ENCODE measurements around the gene BEX4. TPM values are rescaled to one million over a fixed set of nuclear protein-coding genes. Genes with fewer than 3 reads are reported as not detected.

The BEX4 gene
- total and polyA plus RNA-seq, 4 donors: 30.0 to 66.6 (median 42.0) TPM

DNA sequence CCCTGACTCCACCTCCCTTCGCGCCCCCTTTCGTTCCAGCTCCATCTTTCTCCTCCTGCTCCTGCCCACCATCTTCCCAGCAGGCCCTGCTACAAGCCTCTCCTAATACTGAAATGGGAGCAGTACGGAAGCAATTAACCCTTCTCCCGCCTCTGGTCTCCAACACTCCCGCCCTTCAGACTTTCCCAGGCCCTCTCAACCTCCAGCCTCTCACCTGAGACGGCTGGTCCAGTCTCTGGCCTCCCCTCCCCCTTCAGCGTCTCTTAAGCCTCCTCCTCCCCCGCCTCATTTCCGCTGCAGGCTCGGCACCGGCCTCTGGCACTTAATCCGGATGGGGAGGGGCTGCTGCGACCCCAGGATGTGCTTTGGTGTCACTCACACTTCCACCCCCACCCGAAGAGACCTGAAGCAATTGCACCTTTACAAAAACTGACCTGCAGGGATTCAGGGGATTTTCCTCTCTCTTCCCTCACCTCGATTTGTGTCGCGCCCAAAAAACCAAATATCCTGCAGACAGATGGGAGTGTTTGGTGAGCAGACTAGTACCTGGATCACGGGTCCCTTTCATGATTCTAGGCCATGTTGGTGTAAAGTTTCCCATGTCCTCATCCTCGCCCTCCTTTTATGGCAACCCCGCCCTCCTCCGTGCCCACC, 39.4 kb downstream of the BEX4 start:
- Histone ChIP-seq H3K36me3 (ENCODE audit: control insufficient read depth in 4 of 4, insufficient read depth in 4 of 4, low read length in 4 of 4) (peaks cover 0 to 2% (median 0%) of the 10 kb centered on the region in 4 donors), H3K9ac (ENCODE audit: insufficient read depth in 1 of 2, low read length in 2 of 2) (peak overlapping the region; percentile 71 to 91), H3K9me3 (ENCODE audit: control insufficient read depth in 4 of 4, insufficient read depth in 3 of 4, low read length in 3 of 4) (no peaks in the 10 kb centered on the region), H3K4me1 (ENCODE audit: control insufficient read depth in 5 of 5, insufficient read depth in 5 of 5, low read length in 5 of 5) (peaks cover 0 to 7% (median 0%) of the 10 kb centered on the region in 5 donors), H3K27me3 (ENCODE audit: control insufficient read depth in 3 of 3, insufficient read depth in 3 of 3, low read length in 2 of 3) (peaks cover 3 to 28% (median 12%) of the 10 kb centered on the region in 3 donors), H3K27ac (ENCODE audit: low read depth in 1 of 2, low read length in 1 of 2) (peak overlapping the region; percentile 60 to 89), H3K4me3 (peak overlapping the region; percentile 16)
- ATAC-seq (ENCODE audit: insufficient read depth, low FRiP score) (peak; percentile 71), DNase-seq (peak; percentile 74 to 88 (median 75))
- TF ChIP-seq, protein P1, sequence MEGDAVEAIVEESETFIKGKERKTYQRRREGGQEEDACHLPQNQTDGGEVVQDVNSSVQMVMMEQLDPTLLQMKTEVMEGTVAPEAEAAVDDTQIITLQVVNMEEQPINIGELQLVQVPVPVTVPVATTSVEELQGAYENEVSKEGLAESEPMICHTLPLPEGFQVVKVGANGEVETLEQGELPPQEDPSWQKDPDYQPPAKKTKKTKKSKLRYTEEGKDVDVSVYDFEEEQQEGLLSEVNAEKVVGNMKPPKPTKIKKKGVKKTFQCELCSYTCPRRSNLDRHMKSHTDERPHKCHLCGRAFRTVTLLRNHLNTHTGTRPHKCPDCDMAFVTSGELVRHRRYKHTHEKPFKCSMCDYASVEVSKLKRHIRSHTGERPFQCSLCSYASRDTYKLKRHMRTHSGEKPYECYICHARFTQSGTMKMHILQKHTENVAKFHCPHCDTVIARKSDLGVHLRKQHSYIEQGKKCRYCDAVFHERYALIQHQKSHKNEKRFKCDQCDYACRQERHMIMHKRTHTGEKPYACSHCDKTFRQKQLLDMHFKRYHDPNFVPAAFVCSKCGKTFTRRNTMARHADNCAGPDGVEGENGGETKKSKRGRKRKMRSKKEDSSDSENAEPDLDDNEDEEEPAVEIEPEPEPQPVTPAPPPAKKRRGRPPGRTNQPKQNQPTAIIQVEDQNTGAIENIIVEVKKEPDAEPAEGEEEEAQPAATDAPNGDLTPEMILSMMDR (IDR thresholded peaks at IDR 0.05; ENCODE audit: control extremely low read depth, extremely low read depth): no peak
- WGBS, 2 donors: 0 to 18% methylated on average over 20 to 22 of the region's 22 CpGs

DNA sequence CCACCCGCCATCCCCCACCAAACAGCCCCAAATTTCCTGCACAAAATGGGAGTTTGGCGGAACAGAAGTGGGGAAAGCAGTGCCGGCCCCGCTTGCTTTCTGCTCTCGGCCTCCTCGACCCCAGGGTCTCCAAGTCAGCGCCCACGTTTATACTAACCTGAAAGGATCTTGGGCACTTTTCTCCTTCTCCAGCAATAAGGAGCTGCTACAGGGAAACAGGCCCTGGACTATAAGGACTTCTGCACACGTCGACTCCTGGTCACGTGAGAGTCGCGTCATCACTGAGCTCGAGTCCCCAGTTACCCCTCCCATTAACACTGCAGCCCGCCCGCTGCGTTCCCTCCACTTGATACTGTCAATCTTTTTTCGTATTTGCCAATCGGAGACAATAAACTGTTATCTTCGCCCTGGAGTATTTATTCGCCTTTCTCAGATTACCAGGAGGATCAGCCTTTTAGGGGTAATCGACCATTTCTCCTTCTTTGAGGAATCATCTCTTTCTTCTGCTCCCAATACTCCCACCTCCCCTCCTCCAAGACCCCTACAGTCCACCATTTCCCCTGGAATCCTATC, 40.1 kb downstream of the BEX4 start, which contains the start of gene TCEAL8:
Gene TCEAL8 (minus strand): TSS at position 235 of the 573 bp plus-strand sequence. CDS start 1,176 bp downstream, outside the sequence.
- H3K27ac ChIP-seq (ENCODE audit: low read depth in 1 of 2, low read length in 1 of 2): peak within 1 kb of the TSS; percentile 60 to 89
- TF ChIP-seq, protein P1 (IDR thresholded peaks at IDR 0.05; ENCODE audit: control extremely low read depth, extremely low read depth): no peak
- peaks cover 0 to 2% (median 0%) of the 10 kb centered on the region in 4 donors for H3K36me3 ChIP-seq (ENCODE audit: control insufficient read depth in 4 of 4, insufficient read depth in 4 of 4, low read length in 4 of 4)
- H3K27me3 ChIP-seq (ENCODE audit: control insufficient read depth in 3 of 3, insufficient read depth in 3 of 3, low read length in 2 of 3): peaks cover 3 to 35% (median 14%) of the 10 kb centered on the region in 3 donors
- peak within 1 kb of the TSS; percentile 16 for H3K4me3 ChIP-seq
- peak; percentile 87 to 95 (median 91) for DNase-seq
- ATAC-seq (ENCODE audit: insufficient read depth, low FRiP score): peak; percentile 79
- 0 to 25% methylated on average over 22 of the region's 22 CpGs for WGBS, 2 donors
- peak within 1 kb of the TSS; percentile 71 to 91 for H3K9ac ChIP-seq (ENCODE audit: insufficient read depth in 1 of 2, low read length in 2 of 2)
- H3K9me3 ChIP-seq (ENCODE audit: control insufficient read depth in 4 of 4, insufficient read depth in 3 of 4, low read length in 3 of 4): no peaks in the 10 kb centered on the region
- H3K4me1 ChIP-seq (ENCODE audit: control insufficient read depth in 5 of 5, insufficient read depth in 5 of 5, low read length in 5 of 5): peaks cover 0 to 7% (median 0%) of the 10 kb centered on the region in 5 donors

DNA sequence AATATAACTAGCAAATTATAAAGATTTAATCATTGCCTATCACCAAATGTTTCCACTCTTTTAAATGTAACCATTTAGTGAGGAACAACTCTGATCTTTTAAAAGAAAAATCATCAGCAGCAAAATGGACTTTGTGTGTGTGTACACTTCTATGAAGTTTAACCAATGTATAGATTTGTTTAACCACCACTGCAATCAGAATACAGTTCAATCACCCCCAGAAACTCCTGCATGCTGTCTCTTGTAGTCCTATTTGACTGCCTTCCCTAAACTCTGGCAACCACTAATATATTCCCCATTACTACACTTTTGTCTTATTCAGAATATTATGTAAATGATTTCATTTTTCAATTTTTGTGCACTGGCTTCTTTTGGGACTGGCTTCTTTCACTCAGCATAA, 41.7 kb downstream of the BEX4 start:
- H3K4me1 ChIP-seq (ENCODE audit: control insufficient read depth in 5 of 5, insufficient read depth in 5 of 5, low read length in 5 of 5): peaks cover 0 to 7% (median 0%) of the 10 kb centered on the region in 5 donors
- TF ChIP-seq, protein P1 (IDR thresholded peaks at IDR 0.05; ENCODE audit: control extremely low read depth, extremely low read depth): no peak
- H3K36me3 ChIP-seq (ENCODE audit: control insufficient read depth in 4 of 4, insufficient read depth in 4 of 4, low read length in 4 of 4): peaks cover 0 to 2% (median 0%) of the 10 kb centered on the region in 4 donors
- H3K9me3 ChIP-seq (ENCODE audit: control insufficient read depth in 4 of 4, insufficient read depth in 3 of 4, low read length in 3 of 4): no peaks in the 10 kb centered on the region
- DNase-seq (no peak), ATAC-seq (ENCODE audit: insufficient read depth, low FRiP score) (no peak)
- no peak overlapping the region for H3K4me3 ChIP-seq
- H3K27me3 ChIP-seq (ENCODE audit: control insufficient read depth in 3 of 3, insufficient read depth in 3 of 3, low read length in 2 of 3): peaks cover 3 to 41% (median 14%) of the 10 kb centered on the region in 3 donors
- no peak overlapping the region for H3K9ac ChIP-seq (ENCODE audit: insufficient read depth in 1 of 2, low read length in 2 of 2)
- H3K27ac ChIP-seq (ENCODE audit: low read depth in 1 of 2, low read length in 1 of 2): no peak overlapping the region

Data from lung (tissue), 12 donors.